Tibial nerve (tissue), 4 donors: ENCODE data around the gene TP73. TPM values are rescaled to one million over a fixed set of nuclear protein-coding genes. Genes with fewer than 3 reads are reported as not detected.

Source experiments
- DNase-seq, 2 donors: peaks; one replicate each; pipeline ENCODE4 v3.0.0-alpha.2; 2019; ENCODE audit warnings: low spot score in 2 of 2
- H3K27ac ChIP-seq, 4 donors: fragments of 200-600 bp; sonication (generic) in 3 of 4; one replicate each; pipeline ENCODE4 v1.5.1; 2017 to 2019; ENCODE audit warnings: mild to moderate bottlenecking in 1 of 4
- H3K27me3 ChIP-seq, 2 donors: fragments of 200-600 bp; sonication (generic) in 1 of 2; one replicate each; pipeline versions ENCODE4 v1.5.1 to v1.6.0; 2017 to 2019
- H3K36me3 ChIP-seq, 3 donors: fragments of 200-600 bp; sonication (generic); one replicate each; pipeline ENCODE4 v1.5.1; 2018 to 2019
- H3K4me1 ChIP-seq, 4 donors: fragments of 200-600 bp; sonication (generic) in 3 of 4; one replicate each; pipeline ENCODE4 v1.5.1; 2017 to 2019
- H3K4me3 ChIP-seq, 4 donors: fragments of 200-600 bp; sonication (generic) in 3 of 4; one replicate each; pipeline ENCODE4 v1.5.1; 2017 to 2019; ENCODE audit warnings: mild to moderate bottlenecking in 1 of 4, moderate library complexity in 1 of 4
- H3K9me3 ChIP-seq, 4 donors: fragments of 200-600 bp; sonication (generic) in 3 of 4; one replicate each; pipeline ENCODE4 v1.5.1; 2017 to 2019
- EP300 ChIP-seq, 2 donors: sonication (generic); formaldehyde crosslinking; IDR thresholded peaks; one replicate each; pipeline ENCODE4 v1.6.1; 2017; ENCODE audit warnings: antibody characterized with exemption in 2 of 2, mild to moderate bottlenecking in 1 of 2
- POLR2A ChIP-seq, 2 donors: fragments of 450-650 bp; IDR thresholded peaks; one replicate each; pipeline ENCODE4 v1.6.1; 2017; ENCODE audit warnings: antibody characterized with exemption in 2 of 2, mild to moderate bottlenecking in 2 of 2, moderate library complexity in 2 of 2
- WGBS, 2 donors: methylation state at CpG; one replicate each; pipeline ENCODE4 v1.1.5; 2018; 5-methylcytosine and 5-hydroxymethylcytosine counted together
- total RNA-seq, 4 donors: library from RNA; depleted of rRNA; stranded (reverse); fragments of >200 nt; gene quantifications; one replicate each; pipeline ENCODE4 v1.1.0, GENCODE V29; 2016
- TF ChIP-seq, protein P1 (sequence below), 5 experiments: fragments of 200-600 bp in 3 of 5; fragments of 450-650 bp in 2 of 5; sonication (generic) in 3 of 5; IDR thresholded peaks; one replicate each; pipeline ENCODE4 v1.5.1; 2016 to 2019; ENCODE audit warnings: antibody characterized with exemption in 5 of 5, mild to moderate bottlenecking in 3 of 5, moderate library complexity in 2 of 5

The TP73 gene
- total RNA-seq, 4 donors from 2014 or later, result 0.30 TPM; not detected in 3

DNA sequence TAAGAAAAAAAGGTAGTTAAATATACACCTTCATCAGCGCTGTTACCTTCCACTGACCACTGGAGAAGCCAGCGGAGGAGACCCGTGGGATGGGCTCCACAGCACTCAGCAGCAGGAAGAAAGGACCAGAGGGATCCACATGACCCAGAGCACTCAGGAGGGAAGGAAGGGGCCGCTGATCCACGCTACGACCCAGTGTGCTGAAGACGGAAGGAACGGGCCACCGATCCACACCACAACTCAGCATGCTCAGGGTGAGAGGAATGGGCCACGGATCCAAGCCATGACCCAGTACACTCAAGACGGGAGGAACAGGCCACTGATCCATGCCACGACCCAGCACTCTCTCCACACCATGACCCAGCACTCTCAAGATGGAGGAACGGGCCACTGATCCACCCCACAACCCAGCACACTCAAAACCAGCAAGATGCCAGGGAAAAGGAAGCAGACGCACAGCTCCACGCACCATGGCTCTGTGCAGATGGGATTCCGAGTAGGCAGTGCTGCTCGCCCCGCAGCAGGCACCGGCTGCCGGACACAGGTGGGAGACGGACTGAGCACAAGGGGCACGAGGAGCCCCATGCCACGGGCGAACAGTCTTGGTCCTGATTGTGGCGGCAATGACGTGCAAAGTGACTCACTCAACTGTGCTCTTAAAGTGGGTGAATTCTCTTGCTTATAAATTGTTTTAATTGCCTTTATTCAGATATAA lies 11.1 kb upstream of the TP73 start:
- H3K4me3 ChIP-seq, result no peak overlapping the region
- DNase-seq, result no peak
- peaks cover 0 to 94% (median 22%) of the 10 kb centered on the region in 3 donors for H3K36me3 ChIP-seq
- no peak overlapping the region for H3K27ac ChIP-seq
- TF ChIP-seq, protein P1, sequence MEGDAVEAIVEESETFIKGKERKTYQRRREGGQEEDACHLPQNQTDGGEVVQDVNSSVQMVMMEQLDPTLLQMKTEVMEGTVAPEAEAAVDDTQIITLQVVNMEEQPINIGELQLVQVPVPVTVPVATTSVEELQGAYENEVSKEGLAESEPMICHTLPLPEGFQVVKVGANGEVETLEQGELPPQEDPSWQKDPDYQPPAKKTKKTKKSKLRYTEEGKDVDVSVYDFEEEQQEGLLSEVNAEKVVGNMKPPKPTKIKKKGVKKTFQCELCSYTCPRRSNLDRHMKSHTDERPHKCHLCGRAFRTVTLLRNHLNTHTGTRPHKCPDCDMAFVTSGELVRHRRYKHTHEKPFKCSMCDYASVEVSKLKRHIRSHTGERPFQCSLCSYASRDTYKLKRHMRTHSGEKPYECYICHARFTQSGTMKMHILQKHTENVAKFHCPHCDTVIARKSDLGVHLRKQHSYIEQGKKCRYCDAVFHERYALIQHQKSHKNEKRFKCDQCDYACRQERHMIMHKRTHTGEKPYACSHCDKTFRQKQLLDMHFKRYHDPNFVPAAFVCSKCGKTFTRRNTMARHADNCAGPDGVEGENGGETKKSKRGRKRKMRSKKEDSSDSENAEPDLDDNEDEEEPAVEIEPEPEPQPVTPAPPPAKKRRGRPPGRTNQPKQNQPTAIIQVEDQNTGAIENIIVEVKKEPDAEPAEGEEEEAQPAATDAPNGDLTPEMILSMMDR (IDR thresholded peaks at IDR 0.05), result no peak
- no peaks in the 10 kb centered on the region for H3K4me1 ChIP-seq
- H3K27me3 ChIP-seq, result no peaks in the 10 kb centered on the region
- H3K9me3 ChIP-seq, result no peaks in the 10 kb centered on the region
- 92 to 93% methylated on average over 26 of the region's 26 CpGs for WGBS, 2 donors

DNA sequence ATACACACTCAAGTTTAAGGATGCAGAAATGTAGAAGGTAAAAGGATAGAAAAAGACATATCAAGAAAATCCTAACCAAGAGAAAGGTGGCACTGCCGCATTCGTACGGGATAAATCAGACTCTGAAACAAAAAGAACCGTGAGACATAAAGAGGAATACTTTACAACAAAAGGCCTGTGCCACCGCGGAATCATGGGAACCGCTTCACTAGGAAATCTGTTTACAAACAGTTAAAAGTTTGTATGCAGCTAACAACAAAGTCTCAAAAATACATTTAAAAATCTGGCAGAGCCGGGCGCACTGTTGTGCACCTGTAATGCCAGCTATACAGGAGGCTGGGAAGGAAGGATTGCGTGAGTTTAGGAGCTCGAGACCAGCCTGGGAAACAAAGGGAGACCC lies 10.5 kb upstream of the TP73 start:
- Histone ChIP-seq H3K27ac (no peak overlapping the region), H3K27me3 (no peaks in the 10 kb centered on the region), H3K9me3 (no peaks in the 10 kb centered on the region), H3K4me3 (no peak overlapping the region), H3K36me3 (peaks cover 0 to 94% (median 22%) of the 10 kb centered on the region in 3 donors), H3K4me1 (no peaks in the 10 kb centered on the region)
- DNase-seq, result no peak
- WGBS, 2 donors, result 94 to 95% methylated on average over 11 of the region's 11 CpGs
- TF ChIP-seq POLR2A (IDR thresholded peaks at IDR 0.05) (no peak), EP300 (IDR thresholded peaks at IDR 0.05) (no peak)
- TF ChIP-seq, protein P1 (IDR thresholded peaks at IDR 0.05), result no peak

DNA sequence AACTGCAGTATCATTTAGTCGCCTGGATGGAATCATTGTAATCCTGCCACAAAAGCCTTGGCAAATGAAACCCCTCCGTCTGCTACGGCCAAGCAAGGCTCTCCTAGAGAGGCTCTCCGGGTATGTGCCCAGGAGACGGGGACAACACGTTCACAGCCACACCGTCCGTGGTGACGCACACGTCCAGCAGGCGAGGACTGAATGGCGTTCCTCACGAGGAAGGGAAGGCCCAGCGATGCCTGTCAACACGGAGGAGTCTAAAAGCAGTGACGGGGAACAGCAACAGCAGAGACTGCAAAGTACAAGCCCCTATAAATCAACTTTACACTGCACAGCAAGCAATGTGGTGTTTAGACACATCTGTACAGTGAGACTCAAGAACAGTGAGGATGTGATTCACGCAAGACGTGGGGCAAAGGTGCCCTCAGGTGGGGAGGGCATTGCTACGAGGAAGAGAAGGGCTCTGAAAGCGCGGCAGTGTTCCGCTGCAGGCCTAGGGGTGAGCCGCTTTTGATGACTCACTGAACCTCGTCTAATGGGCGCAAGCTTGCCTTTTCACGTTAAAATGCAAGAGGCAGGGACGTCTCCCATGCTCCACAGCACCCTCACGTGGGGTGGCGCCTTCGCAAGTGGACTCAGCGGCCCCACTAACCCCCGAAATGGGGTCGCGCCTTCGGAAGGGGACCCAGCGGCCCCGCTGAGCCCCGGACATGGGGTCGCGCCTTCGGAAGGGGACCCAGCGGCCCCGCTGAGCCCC lies 9.2 kb upstream of the TP73 start:
- WGBS, 2 donors, result 87 to 89% methylated on average over 39 to 40 of the region's 43 CpGs
- TF ChIP-seq EP300 (IDR thresholded peaks at IDR 0.05) (no peak), POLR2A (IDR thresholded peaks at IDR 0.05) (no peak)
- TF ChIP-seq, protein P1 (IDR thresholded peaks at IDR 0.05), result no peak
- Histone ChIP-seq H3K27me3 (no peaks in the 10 kb centered on the region), H3K9me3 (no peaks in the 10 kb centered on the region), H3K36me3 (peaks cover 0 to 89% (median 10%) of the 10 kb centered on the region in 3 donors), H3K4me3 (no peak overlapping the region), H3K27ac (no peak overlapping the region), H3K4me1 (peaks cover 0 to under 1% (median 0%) of the 10 kb centered on the region in 4 donors)
- DNase-seq, result no peak

DNA sequence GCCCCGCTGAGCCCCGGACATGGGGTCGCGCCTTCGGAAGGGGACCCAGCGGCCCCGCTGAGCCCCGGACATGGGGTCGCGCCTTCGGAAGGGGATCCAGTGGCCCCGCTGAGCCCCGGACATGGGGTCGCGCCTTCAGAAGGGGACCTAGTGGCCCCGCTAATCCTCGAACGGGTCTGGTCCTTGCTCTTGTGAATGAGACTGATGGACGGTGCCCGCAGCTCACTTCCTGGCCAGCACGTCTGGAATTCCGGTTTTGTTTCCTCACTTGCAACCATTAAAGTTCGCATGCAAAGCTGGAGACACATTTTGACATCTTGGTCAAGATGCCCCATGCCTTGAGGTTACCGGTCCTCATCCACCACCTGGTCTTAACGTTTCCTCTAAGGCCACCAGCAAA lies 8.0 kb upstream of the TP73 start:
- no peak for DNase-seq
- WGBS, 2 donors, result 86 to 93% methylated on average over 10 to 17 of the region's 25 CpGs
- H3K4me1 ChIP-seq, result peaks cover 0 to 12% (median 0%) of the 10 kb centered on the region in 4 donors
- peaks cover 0 to 77% (median 5%) of the 10 kb centered on the region in 3 donors for H3K36me3 ChIP-seq
- no peak overlapping the region for H3K27ac ChIP-seq
- H3K4me3 ChIP-seq, result no peak overlapping the region
- TF ChIP-seq POLR2A (IDR thresholded peaks at IDR 0.05), result no peak
- TF ChIP-seq, protein P1 (IDR thresholded peaks at IDR 0.05), result no peak
- no peak for TF ChIP-seq EP300 (IDR thresholded peaks at IDR 0.05)
- no peaks in the 10 kb centered on the region for H3K27me3 ChIP-seq
- no peaks in the 10 kb centered on the region for H3K9me3 ChIP-seq

DNA sequence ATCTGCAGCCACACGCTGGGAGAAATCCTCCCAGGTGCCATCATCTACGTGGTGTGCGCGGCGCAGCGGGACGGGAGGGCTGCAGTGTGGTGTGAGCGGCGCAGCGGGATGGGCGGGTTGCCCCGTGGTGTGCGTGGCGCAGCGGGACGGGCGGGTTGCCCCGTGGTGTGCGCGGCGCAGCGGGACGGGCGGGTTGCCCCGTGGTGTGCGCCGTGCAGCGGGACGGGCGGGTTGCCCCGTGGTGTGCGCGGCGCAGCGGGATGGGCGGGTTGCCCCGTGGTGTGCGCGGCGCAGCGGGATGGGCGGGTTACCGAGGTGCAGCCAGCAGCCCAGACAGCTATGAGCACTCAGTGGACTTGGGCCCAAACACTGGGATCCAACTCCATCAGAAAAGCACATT lies 7.1 kb upstream of the TP73 start:
- TF ChIP-seq, protein P1 (IDR thresholded peaks at IDR 0.05), result no peak
- TF ChIP-seq EP300 (IDR thresholded peaks at IDR 0.05), result no peak
- no peak for TF ChIP-seq POLR2A (IDR thresholded peaks at IDR 0.05)
- no peak for DNase-seq
- no peak overlapping the region for H3K27ac ChIP-seq
- H3K4me1 ChIP-seq, result peaks cover 0 to 18% (median 0%) of the 10 kb centered on the region in 4 donors
- H3K4me3 ChIP-seq, result no peak overlapping the region
- WGBS, 2 donors, result 92 to 94% methylated on average over 42 of the region's 43 CpGs
- H3K36me3 ChIP-seq, result peaks cover 0 to 67% (median 5%) of the 10 kb centered on the region in 3 donors
- no peaks in the 10 kb centered on the region for H3K9me3 ChIP-seq
- H3K27me3 ChIP-seq, result peaks cover 0 to 1% of the 10 kb centered on the region in 2 donors
